Keratinocyte (primary cell): Measurements from ENCODE around the gene GNS.

Source experiments
- CTCF ChIP-seq, 3 experiments: IDR thresholded peaks in 1 of 3; conservative IDR thresholded peaks in 1 of 3; optimal IDR thresholded peaks in 1 of 3; 2 replicates in 2 of 3; 3 replicates in 1 of 3; pipeline versions ENCODE3 to v1.5.1; 2011; ENCODE audit warnings: low read length in 3 of 3, mild to moderate bottlenecking in 3 of 3, moderate library complexity in 2 of 3, control low read depth in 1 of 3, inconsistent platforms in 1 of 3; ENCODE audit not compliant: insufficient read depth in 2 of 3; ENCODE audit errors: extremely low read depth in 1 of 3
- EZH2 ChIP-seq: IDR thresholded peaks from one replicate; pipeline ENCODE4 v1.6.1; 2012; ENCODE audit warnings: inconsistent platforms, mild to moderate bottlenecking, low read length, moderate library complexity

GRCh38 chr12:64779354-64779974 is 20.3 kb upstream of the GNS start:
- TF ChIP-seq CTCF (optimal IDR thresholded peaks at IDR 0.05 in 1 of 3, IDR thresholded peaks at IDR 0.05 in 1 of 3, conservative IDR thresholded peaks at IDR 0.05 in 1 of 3; ENCODE audit: extremely low read depth in 1 of 3, insufficient read depth in 2 of 3, low read length in 3 of 3) (no peak), EZH2 (no peak)
